NCI-H748 (cell line): ENCODE results near the gene DHH.

ENCODE experiments used
- DNase-seq: peaks from one replicate; lab custom pipeline; 2025; ENCODE audit not compliant: unreplicated experiment; lab: John Stamatoyannopoulos, UW

Gene DHH

DNA sequence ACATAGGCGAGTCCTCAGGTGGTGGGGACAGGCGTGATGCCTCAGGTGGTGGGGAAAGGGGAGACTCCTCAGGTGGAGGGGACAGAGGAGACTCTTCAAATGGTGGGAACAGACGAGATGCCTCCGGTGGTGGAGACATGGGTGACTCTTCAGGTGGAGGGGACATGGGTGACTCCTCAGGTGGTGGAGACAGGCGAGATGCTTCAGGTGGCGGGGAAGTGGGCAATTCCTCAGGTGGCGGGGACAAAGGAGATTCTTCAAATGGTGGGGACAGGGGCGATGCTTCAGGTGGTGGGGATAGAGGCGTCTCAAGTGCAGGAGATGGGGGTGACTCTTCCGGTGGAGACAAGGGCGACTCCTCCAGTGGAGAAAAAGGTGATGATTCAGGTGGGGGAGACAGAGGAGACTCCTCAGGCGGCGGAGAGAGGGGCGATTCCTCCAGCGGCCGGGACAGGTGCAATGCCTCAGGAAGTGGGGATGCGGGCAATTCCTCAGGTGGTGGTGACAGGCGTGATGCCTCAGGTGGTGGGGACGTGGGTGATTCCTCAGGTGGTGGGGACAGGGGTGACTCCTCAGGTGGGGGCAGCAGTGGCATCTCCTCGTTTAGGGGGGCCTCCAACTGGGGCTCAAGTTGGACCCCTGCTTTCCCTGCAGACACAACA, 42.7 kb downstream of the DHH start:
- DNase-seq = no peak

GRCh38 chr12:49051373-49051764, 43.2 kb downstream of the DHH start:
- no peak for DNase-seq

DNA sequence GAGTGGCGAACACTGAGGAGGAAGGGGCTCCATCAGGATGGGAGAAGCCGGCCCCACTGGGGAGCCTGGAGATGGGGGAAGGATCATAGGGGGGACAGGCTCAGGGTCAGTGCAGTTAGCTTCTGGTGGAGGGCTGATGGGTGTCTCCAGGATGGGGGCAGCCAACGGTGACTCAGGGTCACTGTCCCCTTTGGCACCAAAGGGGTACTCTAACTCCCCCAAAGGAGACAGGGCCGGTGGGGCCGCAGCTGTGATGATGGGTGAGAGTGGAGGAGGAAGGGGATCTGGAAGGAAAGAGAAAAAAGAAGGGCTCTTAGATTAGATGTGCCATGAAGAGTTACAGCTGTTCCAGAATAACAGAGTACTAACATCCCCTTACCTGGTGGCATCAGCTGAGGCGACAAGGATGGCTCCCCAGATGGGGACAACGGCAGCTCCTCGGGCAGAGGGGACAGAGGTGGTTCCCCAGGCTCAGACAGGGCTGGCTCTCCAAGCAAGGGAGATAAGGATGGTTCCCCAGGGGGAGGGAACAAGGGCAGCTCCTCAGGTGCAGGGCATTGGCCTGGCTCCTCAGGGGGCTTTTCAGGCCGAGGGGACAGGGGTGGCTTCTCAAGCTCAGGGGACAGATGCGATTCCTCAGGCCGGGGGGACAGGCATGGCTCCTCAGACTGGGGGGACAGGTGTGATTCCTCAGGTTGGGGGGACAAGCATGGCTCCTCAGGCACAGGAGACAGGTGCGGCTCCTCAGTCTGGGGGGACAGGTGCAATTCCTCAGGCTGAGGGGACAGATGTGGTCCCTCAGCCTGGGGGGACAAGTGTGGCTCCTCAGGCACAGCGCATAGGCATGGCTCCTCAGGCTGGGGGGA, 43.9 kb downstream of the DHH start:
- no peak for DNase-seq

DNA sequence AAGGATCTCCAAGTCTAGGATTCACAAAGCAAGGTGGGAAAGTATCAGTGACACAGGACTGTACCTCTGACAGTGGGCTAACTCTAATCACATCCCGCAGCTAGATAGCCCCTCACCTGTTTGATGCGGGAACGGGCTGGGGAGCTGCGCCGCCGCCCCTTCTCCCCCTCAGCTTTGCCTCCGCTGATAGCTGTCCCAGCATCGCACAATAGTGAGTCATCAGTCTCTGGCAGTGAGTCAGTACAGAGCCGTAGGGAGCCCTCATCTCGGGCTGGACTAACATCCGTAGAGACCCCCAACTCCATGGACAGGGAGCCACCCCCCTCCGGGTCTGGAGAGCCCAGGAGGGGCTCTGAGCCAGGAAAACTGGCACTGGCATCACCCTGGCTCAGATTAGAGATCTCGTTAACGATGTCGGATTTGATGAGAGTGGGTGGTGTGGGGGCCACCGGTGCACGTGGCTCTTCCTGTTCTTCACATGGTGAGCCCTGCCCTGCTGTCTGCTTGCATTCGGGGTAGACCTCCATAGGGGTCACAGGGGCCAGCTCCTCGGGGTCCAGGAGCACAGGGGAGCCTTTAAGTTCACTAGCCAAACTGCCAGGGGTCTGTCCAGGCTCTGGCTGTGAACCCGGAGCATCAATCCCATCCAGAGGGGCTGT, 44.9 kb downstream of the DHH start:
- no peak for DNase-seq

DNA sequence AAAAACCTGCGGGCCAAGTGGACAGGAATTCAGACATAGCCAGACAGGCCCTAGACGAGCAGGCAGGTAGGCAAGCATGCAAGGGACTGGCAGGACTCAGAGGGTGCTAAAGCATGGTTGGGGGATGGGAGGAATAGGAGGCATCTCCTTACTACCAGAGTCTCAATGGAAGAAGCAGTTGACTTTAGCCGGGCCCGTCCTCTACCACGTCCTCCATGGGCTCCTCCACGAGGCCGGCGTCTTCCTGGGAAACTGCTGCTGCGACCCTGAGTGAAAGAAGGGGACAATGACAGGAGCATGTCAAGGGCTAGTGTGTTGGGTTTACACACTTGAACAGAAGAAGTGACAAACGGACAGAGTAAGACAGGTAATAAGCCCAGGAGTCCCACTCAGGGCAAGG, 45.6 kb downstream of the DHH start:
- no peak for DNase-seq

- DNase-seq = no peak
Observed at GRCh38 chr12:49046129-49046895, 48.3 kb downstream of the DHH start.

DNA sequence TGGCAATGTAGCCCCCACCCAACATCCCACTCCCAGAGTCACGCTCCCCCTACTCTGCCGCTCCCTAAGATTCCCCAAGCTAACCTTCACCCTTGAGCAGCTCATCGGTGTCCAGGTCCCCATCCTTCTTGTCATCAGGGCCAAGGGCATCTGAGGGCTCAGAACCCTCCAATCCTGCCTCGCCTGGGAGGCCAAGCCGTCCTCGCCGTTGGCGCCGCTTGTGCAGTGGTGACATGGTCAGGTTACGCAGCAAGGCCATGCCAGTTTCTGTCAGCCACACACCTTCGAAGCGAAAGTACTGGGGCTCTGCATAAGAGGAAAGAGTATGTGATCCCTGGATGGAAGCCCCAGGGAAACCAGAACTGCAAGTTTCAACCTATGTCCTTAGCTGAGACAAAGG, 49.9 kb downstream of the DHH start:
- DNase-seq = no peak

DNA sequence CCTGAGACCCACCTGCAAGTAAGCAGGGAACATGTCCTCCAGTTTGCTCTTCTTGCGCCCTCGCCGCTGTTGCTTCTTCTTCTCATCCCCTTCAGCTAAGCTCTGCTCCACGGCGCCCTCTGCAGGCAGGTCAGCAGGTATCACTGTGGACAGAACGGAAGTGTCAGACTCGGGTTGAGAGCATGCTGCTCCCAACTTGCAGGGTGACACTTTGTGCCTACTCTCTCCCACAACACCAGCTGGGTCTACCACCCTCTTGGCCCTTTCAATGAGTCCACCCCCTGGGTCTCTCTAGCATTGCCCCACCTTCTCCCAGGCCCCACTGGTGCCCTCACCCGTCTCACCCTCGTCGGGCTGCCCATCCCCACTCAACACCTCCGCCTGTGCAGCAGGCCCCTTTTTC, 50.7 kb downstream of the DHH start:
- DNase-seq = peak; percentile 49

GRCh38 chr12:49043241-49043640, 51.4 kb downstream of the DHH start:
- DNase-seq = no peak

GRCh38 chr12:49041881-49042484, 52.6 kb downstream of the DHH start:
- DNase-seq = no peak

GRCh38 chr12:49041036-49041880, 53.3 kb downstream of the DHH start:
- no peak for DNase-seq

DNA sequence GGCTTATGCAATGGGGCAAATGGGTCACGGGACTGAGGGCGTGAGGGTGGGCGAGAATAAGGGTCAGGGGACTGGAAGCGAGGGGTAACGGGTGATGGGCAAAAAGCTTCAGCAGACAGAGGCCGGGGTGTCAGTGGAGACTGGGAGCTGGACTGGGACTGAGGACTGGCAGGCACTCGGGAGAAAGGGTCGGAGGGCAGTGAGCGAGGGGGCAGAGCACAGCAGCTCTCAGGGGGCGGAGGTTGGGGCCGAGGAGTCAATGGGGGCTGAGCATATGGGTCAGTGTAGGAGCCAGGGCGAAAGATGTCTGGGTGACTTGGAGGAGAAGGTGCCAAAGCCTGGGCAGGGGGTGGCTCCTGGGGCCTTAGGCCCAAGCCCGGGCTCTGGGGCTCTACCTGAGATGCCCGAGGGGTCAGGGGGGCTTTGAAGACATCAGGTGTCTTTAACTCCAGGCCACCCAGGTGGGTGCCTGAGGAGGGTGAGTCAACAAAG, 54.2 kb downstream of the DHH start:
- DNase-seq = no peak

DNA sequence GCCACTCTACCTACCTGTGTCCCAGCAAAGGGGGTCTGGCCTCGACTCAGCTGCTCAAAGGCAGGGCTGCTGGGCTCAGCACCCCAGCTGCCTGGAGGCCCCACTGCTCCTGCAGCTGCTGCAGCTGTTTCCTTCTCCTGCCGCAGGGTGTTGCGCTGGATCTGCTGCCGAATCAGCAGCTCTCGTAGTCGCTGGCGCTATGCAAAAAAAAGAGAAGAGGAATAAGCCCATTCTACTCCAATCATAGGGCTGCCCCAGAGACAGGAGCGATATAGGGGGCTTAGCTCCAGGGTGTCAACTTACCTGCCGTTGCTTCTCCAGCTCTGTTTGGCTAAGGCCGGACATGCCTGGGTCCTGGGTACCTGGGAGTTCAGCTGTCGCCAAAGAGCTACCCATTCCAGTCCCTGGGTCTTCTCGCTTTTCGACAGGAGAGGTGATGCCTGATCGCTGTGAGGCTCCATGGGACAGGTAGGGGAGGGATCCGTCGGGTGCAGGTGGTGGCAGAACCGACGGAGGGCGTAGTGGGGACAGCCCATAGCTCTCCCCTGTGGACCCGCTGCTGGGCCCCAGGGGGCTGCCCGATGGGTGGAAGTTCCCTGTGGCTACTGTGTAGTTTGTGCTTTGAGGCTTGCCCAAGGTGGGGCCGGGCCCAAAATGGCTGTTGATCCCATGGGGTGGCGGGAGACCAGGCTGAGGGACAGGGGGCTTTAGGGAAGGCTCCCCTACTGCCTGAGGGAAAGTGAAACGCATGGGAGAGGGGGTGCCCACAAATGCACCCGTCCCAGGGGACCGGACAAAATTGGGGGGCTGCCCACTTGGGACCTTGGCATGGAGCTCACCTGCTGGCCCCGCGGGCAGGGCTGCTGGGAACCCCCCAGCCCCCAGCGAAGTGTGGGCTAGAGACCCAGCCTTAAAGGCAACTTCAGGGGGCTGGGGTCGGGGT, 54.9 kb downstream of the DHH start:
- DNase-seq = no peak

GRCh38 chr12:49038291-49038955, 56.2 kb downstream of the DHH start:
- DNase-seq = no peak

DNA sequence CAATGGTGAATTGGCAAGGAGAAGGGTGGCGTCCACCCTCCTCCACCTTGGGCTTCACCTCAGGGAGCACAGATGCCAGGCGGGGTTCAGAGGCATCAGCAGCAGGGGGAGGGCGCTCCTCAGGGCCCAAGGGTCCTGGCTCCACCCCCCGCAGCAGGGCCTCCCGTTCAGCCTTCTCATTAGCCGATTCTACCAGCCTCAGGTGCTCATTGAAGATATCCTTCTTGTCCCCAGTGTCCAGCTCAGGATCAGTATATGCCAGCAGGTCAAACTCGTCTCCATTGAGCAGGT, 56.7 kb downstream of the DHH start:
- no peak for DNase-seq

- no peak for DNase-seq
Observed at GRCh38 chr12:49037111-49037946, 57.3 kb downstream of the DHH start.
